Measurements from ENCODE around the gene KLHL29.

The KLHL29 gene

DNA sequence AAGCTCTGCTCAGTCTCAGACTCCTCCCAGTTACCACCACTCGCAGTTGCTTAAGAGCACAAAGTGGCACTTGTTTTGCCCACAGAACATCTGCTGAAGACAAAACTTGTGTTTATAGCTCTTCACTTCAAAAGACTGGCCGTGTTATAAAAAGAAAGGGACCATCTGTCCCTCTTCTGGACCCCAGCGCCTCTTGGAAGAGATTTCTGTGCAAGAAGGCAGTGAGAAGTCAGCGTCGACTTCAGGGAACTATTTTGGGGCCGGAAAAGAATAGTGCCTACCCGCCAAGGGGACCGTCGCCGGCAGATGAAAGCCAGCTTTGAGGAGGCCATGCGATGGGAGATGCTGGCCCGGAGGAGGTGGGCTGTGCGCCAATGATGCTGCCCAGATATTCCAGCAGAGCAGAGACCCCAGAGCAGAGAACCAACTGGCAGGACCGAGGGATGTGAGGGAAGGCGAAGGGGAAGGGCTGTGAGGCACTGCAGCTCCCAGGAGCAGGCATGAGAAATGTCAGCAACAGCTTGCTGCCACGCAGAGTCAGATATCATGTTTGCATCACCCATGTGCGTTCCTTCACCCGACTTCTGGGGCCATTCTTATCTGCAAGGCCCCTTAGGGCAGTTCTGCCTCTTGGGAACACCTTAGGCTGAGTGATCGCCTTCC is 271.1 kb downstream of the KLHL29 start:
- POLR2A ChIA-PET (ENCODE audit: low non-redundant PET): no interaction called here
- DNase-seq (ENCODE audit: low spot score): no peak
- TF ChIP-seq, protein P1, sequence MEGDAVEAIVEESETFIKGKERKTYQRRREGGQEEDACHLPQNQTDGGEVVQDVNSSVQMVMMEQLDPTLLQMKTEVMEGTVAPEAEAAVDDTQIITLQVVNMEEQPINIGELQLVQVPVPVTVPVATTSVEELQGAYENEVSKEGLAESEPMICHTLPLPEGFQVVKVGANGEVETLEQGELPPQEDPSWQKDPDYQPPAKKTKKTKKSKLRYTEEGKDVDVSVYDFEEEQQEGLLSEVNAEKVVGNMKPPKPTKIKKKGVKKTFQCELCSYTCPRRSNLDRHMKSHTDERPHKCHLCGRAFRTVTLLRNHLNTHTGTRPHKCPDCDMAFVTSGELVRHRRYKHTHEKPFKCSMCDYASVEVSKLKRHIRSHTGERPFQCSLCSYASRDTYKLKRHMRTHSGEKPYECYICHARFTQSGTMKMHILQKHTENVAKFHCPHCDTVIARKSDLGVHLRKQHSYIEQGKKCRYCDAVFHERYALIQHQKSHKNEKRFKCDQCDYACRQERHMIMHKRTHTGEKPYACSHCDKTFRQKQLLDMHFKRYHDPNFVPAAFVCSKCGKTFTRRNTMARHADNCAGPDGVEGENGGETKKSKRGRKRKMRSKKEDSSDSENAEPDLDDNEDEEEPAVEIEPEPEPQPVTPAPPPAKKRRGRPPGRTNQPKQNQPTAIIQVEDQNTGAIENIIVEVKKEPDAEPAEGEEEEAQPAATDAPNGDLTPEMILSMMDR (conservative IDR thresholded peaks at IDR 0.05; ENCODE audit: low read depth): no peak
- H3K27ac ChIP-seq: no peak overlapping the region; the same call in 1 of the 2 replicates
- CTCF ChIA-PET: no interaction called here

DNA sequence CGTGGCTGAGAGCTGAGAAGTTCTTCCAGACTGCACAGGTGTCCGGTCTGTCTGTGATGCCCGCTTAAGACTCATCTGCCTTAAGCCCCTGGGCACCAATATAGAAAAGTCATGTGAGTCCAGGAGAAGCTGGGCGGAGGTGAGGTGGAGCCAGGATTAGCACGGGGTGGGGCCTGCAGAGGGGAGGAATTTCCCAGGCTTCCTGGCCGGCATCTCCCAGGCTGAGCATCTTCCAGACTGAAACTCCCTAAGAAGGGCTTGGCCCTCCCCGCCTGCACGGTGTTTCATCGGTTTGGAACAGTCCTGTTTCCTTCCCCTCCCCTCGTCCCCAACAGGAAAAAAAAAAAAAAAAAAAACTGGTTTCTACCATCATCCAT is 271.6 kb downstream of the KLHL29 start:
- CTCF ChIA-PET: no interaction called here
- TF ChIP-seq, protein P1 (conservative IDR thresholded peaks at IDR 0.05; ENCODE audit: low read depth): no peak
- no peak overlapping the region; the same call in 1 of the 2 replicates for H3K27ac ChIP-seq
- no peak for DNase-seq (ENCODE audit: low spot score)
- POLR2A ChIA-PET (ENCODE audit: low non-redundant PET): no interaction called here

DNA sequence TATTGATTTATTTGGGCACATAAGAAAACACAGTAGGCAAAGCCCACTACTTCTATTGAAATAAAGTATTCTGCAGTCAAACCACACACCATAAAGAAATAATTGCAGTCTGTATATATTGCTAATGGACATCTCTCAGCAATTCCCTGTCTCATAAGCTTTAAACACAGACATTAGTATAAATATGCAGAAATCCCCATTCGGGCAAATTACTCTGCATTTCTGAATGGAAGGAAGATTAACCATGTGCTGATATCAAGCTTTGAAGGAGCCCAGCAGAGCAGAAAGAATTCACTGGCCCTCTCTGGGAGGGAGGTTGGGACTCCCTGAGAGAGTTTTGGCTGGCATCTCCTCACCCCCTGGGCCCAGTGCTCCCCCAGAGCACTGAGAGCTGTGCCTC is 272.4 kb downstream of the KLHL29 start:
- TF ChIP-seq, protein P1 (conservative IDR thresholded peaks at IDR 0.05; ENCODE audit: low read depth): no peak
- no peak for DNase-seq (ENCODE audit: low spot score)
- ChIA-PET CTCF (no interaction called here), POLR2A (ENCODE audit: low non-redundant PET) (no interaction called here)
- no peak overlapping the region for H3K27ac ChIP-seq

DNA sequence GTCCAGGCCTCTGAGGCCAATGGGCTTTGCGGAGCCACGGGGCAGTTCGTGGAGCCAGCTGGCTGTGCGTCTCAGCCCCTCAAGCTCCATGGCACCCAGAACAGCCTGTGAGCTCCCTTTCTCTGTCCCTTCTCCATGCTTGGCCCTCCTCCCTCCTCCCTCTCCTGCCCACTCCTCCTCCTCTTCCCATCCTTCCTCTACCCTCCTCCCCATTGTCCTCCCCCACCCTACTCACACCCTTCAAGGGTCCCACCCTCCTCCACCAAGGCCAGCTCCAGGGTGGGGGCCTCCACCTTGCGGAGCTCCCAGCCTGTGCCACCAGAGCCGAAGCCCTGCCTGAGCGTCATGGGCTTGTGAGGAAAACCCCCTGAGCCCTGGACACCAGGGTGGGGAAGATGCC is 273.0 kb downstream of the KLHL29 start:
- TF ChIP-seq, protein P1 (conservative IDR thresholded peaks at IDR 0.05; ENCODE audit: low read depth): no peak
- no peak overlapping the region for H3K27ac ChIP-seq
- CTCF ChIA-PET: no interaction called here
- DNase-seq (ENCODE audit: low spot score): no peak
- POLR2A ChIA-PET (ENCODE audit: low non-redundant PET): no interaction called here

DNA sequence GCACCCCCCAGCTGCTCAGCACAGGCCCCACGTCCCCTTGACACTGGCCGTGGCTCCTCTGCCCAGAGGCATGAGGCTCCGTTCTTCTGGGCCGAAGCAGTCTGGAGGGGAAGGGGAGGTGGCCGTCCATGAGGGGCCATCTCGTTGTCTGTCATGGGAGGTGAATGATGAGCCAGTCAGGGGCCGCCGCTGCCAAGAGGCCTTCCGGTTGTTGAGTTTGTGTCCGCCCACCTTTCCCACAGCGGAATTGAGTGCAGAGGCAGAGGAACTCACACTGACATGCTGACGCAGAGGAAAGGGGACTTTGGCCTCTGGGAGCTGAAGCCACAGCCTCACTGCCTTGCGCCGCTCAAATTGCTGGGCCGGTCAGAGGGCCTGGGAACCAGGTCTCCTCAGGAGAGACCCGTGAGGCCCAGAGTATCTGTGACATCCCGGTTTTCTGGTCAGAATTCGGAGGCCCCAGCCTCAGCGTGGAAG is 273.5 kb downstream of the KLHL29 start:
- ChIA-PET POLR2A (ENCODE audit: low non-redundant PET) (no interaction called here), CTCF (no interaction called here)
- no peak for DNase-seq (ENCODE audit: low spot score)
- TF ChIP-seq, protein P1 (conservative IDR thresholded peaks at IDR 0.05; ENCODE audit: low read depth): no peak
- H3K27ac ChIP-seq: no peak overlapping the region

DNA sequence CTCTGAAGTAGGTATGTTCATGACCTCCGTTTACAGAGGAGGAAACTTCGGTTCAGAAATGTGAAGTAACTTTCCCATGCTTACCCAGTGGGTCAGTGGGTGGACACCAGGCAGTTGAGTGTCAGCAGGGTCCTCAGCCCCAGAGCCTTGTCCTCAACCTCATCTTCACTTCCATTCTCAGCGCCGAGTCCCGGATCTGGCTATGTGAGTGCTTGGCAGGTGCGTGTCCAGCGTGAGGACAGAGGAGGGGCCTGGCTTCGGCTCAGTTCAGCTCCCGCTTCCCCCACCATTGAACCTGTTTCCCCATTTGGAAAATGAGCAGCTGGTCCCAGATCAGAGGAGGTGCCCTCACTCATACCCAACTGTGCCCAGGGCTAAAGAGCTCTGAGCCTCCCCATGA is 274.3 kb downstream of the KLHL29 start:
- TF ChIP-seq, protein P1 (conservative IDR thresholded peaks at IDR 0.05; ENCODE audit: low read depth): no peak
- ChIA-PET POLR2A (ENCODE audit: low non-redundant PET) (no interaction called here), CTCF (no interaction called here)
- DNase-seq (ENCODE audit: low spot score): no peak
- H3K27ac ChIP-seq: no peak overlapping the region

Data from RWPE1 (cell line).